PC-9 (cell line): Measurements from ENCODE around the gene ELK4. TPM values are rescaled to one million over a fixed set of nuclear protein-coding genes. Genes with fewer than 3 reads are reported as not detected.

ENCODE experiments used
- BruUV-seq: library from RNA; stranded (reverse); fragments of 400-500 nt; replicated peaks from 2 replicates; lab custom pipeline; 2021; lab: Mats Ljungman, UMichigan
- CTCF ChIA-PET: fragments of 300-600 bp; sonication (Branson Sonifier 250); formaldehyde crosslinking; loops from one replicate; lab custom pipeline; 2022; ENCODE audit warnings: antibody characterized with exemption; lab: Charles Lee
- POLR2A ChIA-PET: fragments of 300-600 bp; sonication (Branson Sonifier 250); formaldehyde crosslinking; loops from one replicate; lab custom pipeline; 2022; ENCODE audit warnings: antibody characterized with exemption; ENCODE audit not compliant: unreplicated experiment; lab: Charles Lee
- DNase-seq, 2 experiments: peaks; one replicate each; pipeline versions ENCODE4 v3.0.0 to v3.0.0-alpha.2; 2015 to 2022; ENCODE audit warnings: mixed read lengths in 1 of 2
- H2AFZ ChIP-seq: fragments of 200-600 bp; sonication (generic); 2 replicates; pipeline ENCODE4 v1.8.1; 2017; ENCODE audit warnings: antibody characterized with exemption
- H3F3A ChIP-seq: fragments of 200-600 bp; sonication (generic); 2 replicates; pipeline ENCODE4 v1.8.1; 2017; ENCODE audit warnings: antibody characterized with exemption, mild to moderate bottlenecking, low read depth; ENCODE audit not compliant: insufficient read depth
- H3K27ac ChIP-seq: fragments of 200-600 bp; sonication (generic); 2 replicates; pipeline ENCODE4 v1.6.1; 2016; ENCODE audit warnings: mixed run types
- H3K27me3 ChIP-seq: fragments of 200-600 bp; sonication (generic); 2 replicates; pipeline ENCODE4 v1.6.1; 2016; ENCODE audit warnings: low read depth, mixed run types; ENCODE audit not compliant: insufficient read depth
- H3K36me3 ChIP-seq: fragments of 200-600 bp; sonication (generic); 2 replicates; pipeline ENCODE4 v1.6.1; 2016; ENCODE audit warnings: low read depth, mixed run types
- H3K4me1 ChIP-seq: fragments of 200-600 bp; sonication (generic); replicated peaks from 2 replicates; pipeline ENCODE4 v1.6.1; 2016; ENCODE audit warnings: mixed run types; ENCODE audit not compliant: insufficient read depth
- H3K4me2 ChIP-seq: fragments of 200-600 bp; sonication (generic); 2 replicates; pipeline ENCODE4 v1.6.1; 2017; ENCODE audit warnings: mixed run types
- H3K4me3 ChIP-seq: fragments of 200-600 bp; sonication (generic); 2 replicates; pipeline ENCODE4 v1.6.1; 2016; ENCODE audit warnings: mixed run types
- H3K79me2 ChIP-seq: fragments of 200-600 bp; sonication (generic); 2 replicates; pipeline ENCODE4 v1.6.1; 2017; ENCODE audit warnings: low read depth, mixed run types
- H3K9me2 ChIP-seq: fragments of 200-600 bp; sonication (generic); 2 replicates; pipeline ENCODE4 v1.8.1; 2017; ENCODE audit warnings: mild to moderate bottlenecking; ENCODE audit not compliant: insufficient read depth
- H3K9me3 ChIP-seq: fragments of 200-600 bp; sonication (generic); 2 replicates; pipeline ENCODE4 v1.8.1; 2016; ENCODE audit warnings: low read depth; ENCODE audit not compliant: insufficient read depth
- H4K20me1 ChIP-seq: fragments of 200-600 bp; sonication (generic); 2 replicates; pipeline ENCODE4 v1.8.1; 2017; ENCODE audit not compliant: insufficient read depth
- CTCF ChIP-seq: fragments of 200-600 bp; sonication (generic); conservative IDR thresholded peaks from 2 replicates; pipeline ENCODE4 v1.6.1; 2017; ENCODE audit warnings: mixed run types, antibody characterized with exemption, mild to moderate bottlenecking, moderate library complexity
- EZH2 ChIP-seq: fragments of 200-600 bp; sonication (generic); IDR thresholded peaks from 2 replicates; pipeline ENCODE4 v1.8.0; 2017; ENCODE audit warnings: antibody characterized with exemption, low read depth
- intact Hi-C: fragments of 100-400 bp; cut with micrococcal nuclease; formaldehyde crosslinking; loops from one replicate; pipeline ENCODE4 v1.10.0; 2022; ENCODE audit not compliant: unreplicated experiment
- total RNA-seq: library from RNA; stranded (reverse); gene quantifications from 2 replicates; pipeline ENCODE4 v1.2.3, GENCODE V29; 2021

ELK4 gene
- total RNA-seq, 1 experiment from 2014 or later: 48.1 TPM

- CTCF ChIA-PET: no interaction called here
- Histone ChIP-seq H3K9me2 (no peaks in the 10 kb centered on the region), H3F3A (no peaks in the 10 kb centered on the region), H3K36me3 (peaks cover 16% of the 10 kb centered on the region; the same call in 1 of the 2 replicates), H3K27me3 (no peaks in the 10 kb centered on the region), H3K4me2 (no peak overlapping the region), H3K9me3 (no peaks in the 10 kb centered on the region), H2AFZ (no peak overlapping the region), H3K4me3 (no peak overlapping the region), H4K20me1 (no peaks in the 10 kb centered on the region), H3K79me2 (no peaks in the 10 kb centered on the region), H3K4me1 (no peaks in the 10 kb centered on the region), H3K27ac (no peak overlapping the region)
- DNase-seq: no peak
- TF ChIP-seq CTCF (no peak), EZH2 (no peak)
- POLR2A ChIA-PET: no interaction called here
- intact Hi-C loops: no loop called here
- no TSS peak for BruUV-seq
These were observed 26.8 kb downstream of the ELK4 start for GRCh38 chr1:205604825-205605505.

GRCh38 chr1:205604059-205604458 is 27.8 kb downstream of the ELK4 start:
- Histone ChIP-seq H3K4me2 (no peak overlapping the region), H3K4me3 (no peak overlapping the region), H3K9me3 (no peaks in the 10 kb centered on the region), H3F3A (no peaks in the 10 kb centered on the region), H3K27me3 (no peaks in the 10 kb centered on the region), H3K27ac (no peak overlapping the region), H3K4me1 (no peaks in the 10 kb centered on the region), H4K20me1 (no peaks in the 10 kb centered on the region), H3K79me2 (no peaks in the 10 kb centered on the region), H3K9me2 (no peaks in the 10 kb centered on the region), H2AFZ (no peak overlapping the region), H3K36me3 (peaks cover 12% of the 10 kb centered on the region; the same call in 1 of the 2 replicates)
- POLR2A ChIA-PET: no interaction called here
- no peak for TF ChIP-seq EZH2
- no peak for TF ChIP-seq CTCF
- intact Hi-C loops: no loop called here
- CTCF ChIA-PET: interaction anchor here (0.7 kb wide), 1 partner anchor 121 kb away, joined by 3 read pairs; no protein-coding TSS in a partner anchor
- DNase-seq: no peak
- no TSS peak for BruUV-seq

GRCh38 chr1:205601205-205601604 is 30.6 kb downstream of the ELK4 start:
- Histone ChIP-seq H3K4me3 (no peak overlapping the region), H3K36me3 (no peaks in the 10 kb centered on the region), H3K9me2 (no peaks in the 10 kb centered on the region), H3F3A (no peaks in the 10 kb centered on the region), H3K4me1 (no peaks in the 10 kb centered on the region), H3K27me3 (no peaks in the 10 kb centered on the region), H3K27ac (no peak overlapping the region), H4K20me1 (no peaks in the 10 kb centered on the region), H3K79me2 (no peaks in the 10 kb centered on the region), H3K4me2 (no peak overlapping the region), H3K9me3 (no peaks in the 10 kb centered on the region), H2AFZ (no peak overlapping the region)
- CTCF ChIA-PET: no interaction called here
- no TSS peak for BruUV-seq
- POLR2A ChIA-PET: no interaction called here
- TF ChIP-seq CTCF (no peak), EZH2 (no peak)
- intact Hi-C loops: no loop called here
- DNase-seq: no peak
